Transverse colon (tissue), 4 donors: ENCODE results near the gene TMEM181. TPM values are rescaled to one million over a fixed set of nuclear protein-coding genes. Genes with fewer than 3 reads are reported as not detected.

Source experiments
- DNase-seq: peaks from one replicate; pipeline ENCODE4 v3.0.0-alpha.2; 2019
- H3K27ac ChIP-seq, 4 donors: fragments of 200-600 bp; sonication (generic); 2 replicates each; pipeline ENCODE4 v1.5.1; 2016 to 2018; ENCODE audit warnings: inconsistent platforms in 4 of 4
- H3K27me3 ChIP-seq: fragments of 200-600 bp; sonication (generic); 2 replicates; pipeline ENCODE4 v1.5.1; 2017; ENCODE audit warnings: inconsistent platforms
- H3K36me3 ChIP-seq, 4 donors: fragments of 200-600 bp; sonication (generic); 2 replicates each; pipeline ENCODE4 v1.5.1; 2017 to 2019; ENCODE audit warnings: inconsistent platforms in 4 of 4
- H3K4me1 ChIP-seq, 4 donors: fragments of 200-600 bp; sonication (generic); 2 replicates each; pipeline ENCODE4 v1.5.1; 2017 to 2020; ENCODE audit warnings: inconsistent platforms in 4 of 4
- H3K4me3 ChIP-seq, 4 donors: fragments of 200-600 bp; sonication (generic); 1 replicate in 1 of 4; 2 replicates in 3 of 4; pipeline versions ENCODE4 v1.5.1 to v1.6.1; 2017 to 2019; ENCODE audit warnings: inconsistent platforms in 4 of 4
- H3K9me3 ChIP-seq, 2 donors: fragments of 200-600 bp; sonication (generic); 2 replicates each; pipeline ENCODE4 v1.5.1; 2017 to 2019; ENCODE audit warnings: inconsistent platforms in 2 of 2
- CTCF ChIP-seq, 5 experiments: fragments of 200-600 bp in 3 of 5; fragments of 450-650 bp in 2 of 5; sonication (generic) in 3 of 5; IDR thresholded peaks; 1 replicate in 2 of 5; 2 replicates in 3 of 5; pipeline ENCODE4 v1.5.1; 2016 to 2017; ENCODE audit warnings: antibody characterized with exemption in 5 of 5, inconsistent platforms in 3 of 5, mild to moderate bottlenecking in 2 of 5, moderate library complexity in 1 of 5
- EP300 ChIP-seq: sonication (generic); formaldehyde crosslinking; IDR thresholded peaks from one replicate; pipeline ENCODE4 v1.6.1; 2017; ENCODE audit warnings: antibody characterized with exemption, low read depth
- POLR2A ChIP-seq: fragments of 450-650 bp; IDR thresholded peaks from one replicate; pipeline ENCODE4 v1.6.1; 2016; ENCODE audit warnings: antibody characterized with exemption, mild to moderate bottlenecking, moderate library complexity
- POLR2AphosphoS5 ChIP-seq, 3 donors: sonication (generic); formaldehyde crosslinking; IDR thresholded peaks; one replicate each; pipeline ENCODE4 v1.6.1; 2016; ENCODE audit warnings: antibody characterized with exemption in 3 of 3
- WGBS, 2 donors: methylation state at CpG; one replicate each; pipeline ENCODE4 v1.1.5; 2018; ENCODE audit warnings: low coverage in 1 of 2; 5-methylcytosine and 5-hydroxymethylcytosine counted together
- in situ Hi-C, 4 donors: fragments of 200-750 bp; cut with MboI; loops; one replicate each; pipeline versions ENCODE4 v1.15.0 to v1.15.1; 2017; ENCODE audit warnings: low sequenced_read_pairs in 3 of 4, low pct_ligation_motif_present in 1 of 4, low pct_unique_long_range_greater_than_20kb in 1 of 4
- intact Hi-C: fragments of 100-400 bp; cut with DNase I; formaldehyde crosslinking; loops from one replicate; pipeline ENCODE4 v1.15.1; 2023; ENCODE audit warnings: low total_unique reads
- total RNA-seq, 4 donors: library from RNA; depleted of rRNA; stranded (reverse); fragments of >200 nt; gene quantifications; one replicate each; pipeline ENCODE4 v1.1.0, GENCODE V29; 2016

The TMEM181 gene
- total RNA-seq, 4 donors from 2014 or later = 15.7 to 41.3 (median 34.2) TPM

- H3K27me3 ChIP-seq = no peaks in the 10 kb centered on the region
- no peak overlapping the region for H3K27ac ChIP-seq
- H3K4me3 ChIP-seq = no peak overlapping the region
- in situ Hi-C loops = loop anchor here in 2 of 4 donors (25.0 kb wide), 1 partner anchor 409 kb away; no protein-coding TSS in a partner anchor
- no peak for DNase-seq
- intact Hi-C loops = no loop called here
- no peaks in the 10 kb centered on the region for H3K9me3 ChIP-seq
- 91% methylated on average over 4 to 13 of the region's 13 CpGs for WGBS, 2 donors
- peaks cover 0 to 13% (median 6%) of the 10 kb centered on the region in 4 donors for H3K36me3 ChIP-seq
- no peak for TF ChIP-seq POLR2A
- no peak for TF ChIP-seq CTCF (IDR thresholded peaks at IDR 0.05)
- TF ChIP-seq POLR2AphosphoS5 (IDR thresholded peaks at IDR 0.05) = no peak
- TF ChIP-seq EP300 = no peak
- peaks cover 0 to 9% (median 4%) of the 10 kb centered on the region in 4 donors for H3K4me1 ChIP-seq
Measured at GRCh38 chr6:158620963-158621693, 61.2 kb downstream of the TMEM181 start.

DNA sequence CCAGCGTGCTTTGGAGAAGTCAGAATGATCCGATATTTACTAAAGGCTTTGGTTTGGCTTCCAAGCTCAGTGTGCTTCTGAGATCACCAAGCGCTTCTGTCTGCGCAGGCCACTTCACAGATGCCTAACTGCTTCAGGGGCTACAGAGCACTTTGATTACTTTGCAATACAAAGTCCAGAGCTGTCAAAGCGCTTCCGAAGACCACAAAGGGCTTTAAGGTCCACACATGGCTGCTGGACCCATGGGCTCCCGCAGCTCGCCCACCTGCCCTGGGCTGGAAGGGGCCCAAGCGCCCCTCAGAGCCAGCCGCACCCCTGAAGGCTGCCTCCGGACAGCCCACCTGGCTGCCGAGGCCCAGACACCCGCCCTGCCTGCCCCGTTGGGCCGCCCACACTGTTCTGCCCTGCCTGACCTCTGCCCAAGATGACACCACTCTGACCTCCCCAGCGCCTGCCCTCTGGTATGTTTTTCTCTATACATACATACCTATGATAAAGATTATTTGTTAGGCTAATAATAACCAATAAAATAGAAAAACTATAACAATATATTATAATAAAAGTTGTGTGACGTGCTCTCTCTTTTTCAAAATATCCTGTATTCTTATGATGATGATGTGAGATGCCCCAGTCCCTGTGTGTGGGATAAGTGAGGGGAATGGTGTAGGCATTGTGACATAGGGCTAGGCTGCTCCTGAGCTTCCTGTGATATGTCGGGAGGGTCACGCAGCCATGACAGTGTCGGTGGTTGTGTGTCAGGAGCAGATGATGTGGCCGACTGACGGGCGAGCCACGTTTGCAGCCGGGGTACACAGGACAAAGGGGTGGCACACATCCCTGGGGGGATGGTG is 62.0 kb downstream of the TMEM181 start:
- H3K4me3 ChIP-seq = no peak overlapping the region
- DNase-seq = no peak
- TF ChIP-seq POLR2A (no peak), CTCF (IDR thresholded peaks at IDR 0.05) (no peak), POLR2AphosphoS5 (IDR thresholded peaks at IDR 0.05) (no peak), EP300 (no peak)
- 83 to 95% methylated on average over 6 to 25 of the region's 25 CpGs for WGBS, 2 donors
- no peak overlapping the region for H3K27ac ChIP-seq
- H3K36me3 ChIP-seq = peaks cover 0 to 13% (median 6%) of the 10 kb centered on the region in 4 donors
- intact Hi-C loops = no loop called here
- in situ Hi-C loops = loop anchor here in 2 of 4 donors (25.0 kb wide), 1 partner anchor 410 kb away; no protein-coding TSS in a partner anchor
- no peaks in the 10 kb centered on the region for H3K9me3 ChIP-seq
- peaks cover 0 to 9% (median 4%) of the 10 kb centered on the region in 4 donors for H3K4me1 ChIP-seq
- no peaks in the 10 kb centered on the region for H3K27me3 ChIP-seq

- no peak for TF ChIP-seq CTCF (IDR thresholded peaks at IDR 0.05)
- TF ChIP-seq EP300 = no peak
- TF ChIP-seq POLR2A = no peak
- TF ChIP-seq POLR2AphosphoS5 (IDR thresholded peaks at IDR 0.05) = no peak
- WGBS, 2 donors = 85 to 100% methylated on average over 1 to 10 of the region's 10 CpGs
- no peak overlapping the region for H3K27ac ChIP-seq
- DNase-seq = no peak
- peaks cover 0 to 9% (median 4%) of the 10 kb centered on the region in 4 donors for H3K4me1 ChIP-seq
- in situ Hi-C loops = loop anchor here in 2 of 4 donors (25.0 kb wide), 1 partner anchor 410 kb away; no protein-coding TSS in a partner anchor
- peaks cover 0 to 13% (median 6%) of the 10 kb centered on the region in 4 donors for H3K36me3 ChIP-seq
- no peaks in the 10 kb centered on the region for H3K9me3 ChIP-seq
- H3K4me3 ChIP-seq = no peak overlapping the region
- H3K27me3 ChIP-seq = no peaks in the 10 kb centered on the region
- intact Hi-C loops = no loop called here
Measured at GRCh38 chr6:158622545-158623190, 62.8 kb downstream of the TMEM181 start.
